IMR-90 (cell line): Measurements from ENCODE around the gene CGB7. TPM values are rescaled to one million over a fixed set of nuclear protein-coding genes. Genes with fewer than 3 reads are reported as not detected.
A peak's percentile ranks its signal among the peaks of the same experiment; 100 is the strongest.

Source experiments
- ATAC-seq: fragments of 200-7000 bp; cut with Tn5 transposase; 2 replicates; pipeline ENCODE4 v1.9.1; 2020; ENCODE audit warnings: low read depth, mild to moderate bottlenecking, moderate library complexity
- BruUV-seq: library from RNA; stranded (reverse); fragments of 400-500 nt; replicated peaks from 2 replicates; lab custom pipeline; 2021; lab: Mats Ljungman, UMichigan
- CTCF ChIA-PET: fragments of 300-600 bp; formaldehyde crosslinking; extraction: SDS; loops from one replicate; lab custom pipeline; 2021; ENCODE audit warnings: antibody characterized with exemption; lab: Yijun Ruan, JAX
- POLR2A ChIA-PET: fragments of 300-600 bp; sonication (Branson Sonifier 250); formaldehyde crosslinking; loops from one replicate; lab custom pipeline; 2022; ENCODE audit warnings: antibody characterized with exemption; ENCODE audit not compliant: unreplicated experiment; lab: Charles Lee
- DNase-seq: peaks from one replicate; pipeline ENCODE4 v3.0.0; 2013
- H2AFZ ChIP-seq: replicated peaks from 2 replicates; pipeline ENCODE3; 2013; ENCODE audit warnings: low read length, mild to moderate bottlenecking; ENCODE audit not compliant: poor library complexity
- H2AK5ac ChIP-seq: 2 replicates; pipeline ENCODE4 v1.6.1; 2013; ENCODE audit warnings: low read depth, low read length, inconsistent platforms
- H2AK9ac ChIP-seq: replicated peaks from 2 replicates; pipeline ENCODE3; 2013; ENCODE audit warnings: mild to moderate bottlenecking, low read depth, low read length, moderate library complexity; ENCODE audit not compliant: poor library complexity
- H2BK120ac ChIP-seq: 2 replicates; pipeline ENCODE4 v1.6.1; 2013; ENCODE audit warnings: low read depth, low read length, inconsistent platforms
- H2BK15ac ChIP-seq: 3 replicates; pipeline ENCODE4 v1.6.1; 2013; ENCODE audit warnings: low read depth, low read length, inconsistent platforms
- H2BK20ac ChIP-seq: 2 replicates; pipeline ENCODE4 v1.6.1; 2013; ENCODE audit warnings: low read depth, mild to moderate bottlenecking, inconsistent platforms, low read length, moderate library complexity
- H2BK5ac ChIP-seq: 2 replicates; pipeline ENCODE4 v1.6.1; 2013; ENCODE audit warnings: mild to moderate bottlenecking, low read depth, low read length, inconsistent platforms; ENCODE audit not compliant: poor library complexity, severe bottlenecking
- H3K14ac ChIP-seq: replicated peaks from 2 replicates; pipeline ENCODE4 v1.6.1; 2013; ENCODE audit warnings: low read depth, low read length, inconsistent platforms
- H3K18ac ChIP-seq: 2 replicates; pipeline ENCODE4 v1.6.1; 2013; ENCODE audit warnings: low read depth, low read length, control low read depth
- H3K23ac ChIP-seq: 2 replicates; pipeline ENCODE4 v1.6.1; 2013; ENCODE audit warnings: low read depth, low read length, inconsistent platforms
- H3K27ac ChIP-seq: 2 replicates; pipeline ENCODE4 v1.5.1; 2013; ENCODE audit warnings: mild to moderate bottlenecking, control low read depth, low read length; ENCODE audit not compliant: insufficient read depth
- H3K27me3 ChIP-seq: 2 replicates; pipeline ENCODE4 v1.6.1; 2013; ENCODE audit warnings: low read length; ENCODE audit not compliant: control insufficient read depth, insufficient read depth
- H3K36me3 ChIP-seq: 2 replicates; pipeline ENCODE4 v1.6.1; 2013; ENCODE audit warnings: low read length, mixed read lengths; ENCODE audit not compliant: control insufficient read depth, insufficient read depth
- H3K4ac ChIP-seq: 2 replicates; pipeline ENCODE4 v1.6.1; 2013; ENCODE audit warnings: low read depth, low read length, inconsistent platforms
- H3K4me1 ChIP-seq: 2 replicates; pipeline ENCODE4 v1.6.1; 2013; ENCODE audit warnings: low read length, mixed read lengths; ENCODE audit not compliant: control insufficient read depth, insufficient read depth
- H3K4me2 ChIP-seq: 2 replicates; pipeline ENCODE4 v1.6.1; 2013; ENCODE audit warnings: low read depth, mild to moderate bottlenecking, control low read depth, low read length, moderate library complexity
- H3K4me3 ChIP-seq: 2 replicates; pipeline ENCODE4 v1.5.1; 2013; ENCODE audit warnings: low read depth, mild to moderate bottlenecking, control low read depth, low read length, moderate library complexity; ENCODE audit not compliant: insufficient read depth
- H3K56ac ChIP-seq: 2 replicates; pipeline ENCODE4 v1.6.1; 2013; ENCODE audit warnings: low read length, inconsistent platforms; ENCODE audit not compliant: insufficient read depth; ENCODE audit errors: extremely low read depth
- H3K79me1 ChIP-seq, 2 experiments: 2 replicates each; pipeline ENCODE4 v1.6.1; 2013; ENCODE audit warnings: low read length in 2 of 2, inconsistent platforms in 1 of 2, low read depth in 1 of 2
- H3K9ac ChIP-seq: 2 replicates; pipeline ENCODE4 v1.6.1; 2013; ENCODE audit warnings: low read depth, low read length, control low read depth
- H3K9me1 ChIP-seq: 2 replicates; pipeline ENCODE4 v1.6.1; 2013; ENCODE audit warnings: low read length, inconsistent platforms; ENCODE audit not compliant: insufficient read depth
- H3K9me3 ChIP-seq: 2 replicates; pipeline ENCODE4 v1.6.1; 2013; ENCODE audit warnings: low read length; ENCODE audit not compliant: control insufficient read depth, insufficient read depth
- H4K20me1 ChIP-seq: 2 replicates; pipeline ENCODE4 v1.6.1; 2013; ENCODE audit warnings: low read length, inconsistent platforms; ENCODE audit not compliant: insufficient read depth
- H4K5ac ChIP-seq: 2 replicates; pipeline ENCODE4 v1.6.1; 2013; ENCODE audit warnings: mild to moderate bottlenecking, low read depth, low read length, control low read depth
- H4K8ac ChIP-seq, 2 experiments: 2 replicates each; pipeline ENCODE4 v1.6.1; 2013; ENCODE audit warnings: low read depth in 2 of 2, low read length in 2 of 2, control low read depth in 1 of 2, inconsistent platforms in 1 of 2
- H4K91ac ChIP-seq: 2 replicates; pipeline ENCODE4 v1.6.1; 2013; ENCODE audit warnings: low read depth, low read length, inconsistent platforms; ENCODE audit not compliant: insufficient read depth
- BHLHE40 ChIP-seq: fragments of 150-350 bp; IDR thresholded peaks from 2 replicates; pipeline ENCODE4 v1.6.1; 2016; ENCODE audit warnings: mild to moderate bottlenecking, low read depth, low read length
- CHD1 ChIP-seq: IDR thresholded peaks from 2 replicates; pipeline ENCODE4 v1.6.1; 2012; ENCODE audit warnings: low read depth, low read length, improper control_type of control experiment
- CTCF ChIP-seq: conservative IDR thresholded peaks from 2 replicates; pipeline ENCODE4 v1.5.1; 2012; ENCODE audit warnings: mild to moderate bottlenecking, low read depth, low read length, improper control_type of control experiment
- MAZ ChIP-seq: IDR thresholded peaks from 2 replicates; pipeline ENCODE4 v1.6.1; 2012; ENCODE audit warnings: low read depth, mild to moderate bottlenecking, low read length, improper control_type of control experiment, moderate library complexity, borderline replicate concordance
- MXI1 ChIP-seq: IDR thresholded peaks from 2 replicates; pipeline ENCODE4 v1.6.1; 2012; ENCODE audit warnings: low read depth, mild to moderate bottlenecking, low read length, moderate library complexity, borderline replicate concordance
- RCOR1 ChIP-seq: IDR thresholded peaks from 2 replicates; pipeline ENCODE4 v1.6.1; 2012; ENCODE audit warnings: mild to moderate bottlenecking, low read length, improper control_type of control experiment; ENCODE audit not compliant: insufficient replicate concordance
- SMC3 ChIP-seq: fragments of 150-350 bp; IDR thresholded peaks from 2 replicates; pipeline ENCODE4 v1.6.1; 2016; ENCODE audit warnings: low read depth, mild to moderate bottlenecking, antibody characterized with exemption, low read length, moderate library complexity
- WGBS, 2 experiments: methylation state at CpG; one replicate each; pipeline versions ENCODE4 v1.1.5 to v1.1.7; 2013; ENCODE audit warnings: missing lambda C conversion rate in 2 of 2; ENCODE audit not compliant: insufficient read length in 1 of 2; ENCODE audit errors: extremely low coverage in 2 of 2; 5-methylcytosine and 5-hydroxymethylcytosine counted together
- dilution Hi-C: fragments of 300-500 bp; cut with HindIII; formaldehyde crosslinking; loops from one replicate; pipeline ENCODE4 v1.14.3; 2018; ENCODE audit warnings: low sequenced_read_pairs; ENCODE audit not compliant: unreplicated experiment
- in situ Hi-C: fragments of 300-500 bp; cut with MboI; formaldehyde crosslinking; loops from 3 replicates; pipeline ENCODE4 v1.14.3; 2019; ENCODE audit warnings: low sequenced_read_pairs, inconsistent platforms, mixed read lengths
- intact Hi-C: fragments of 100-400 bp; cut with micrococcal nuclease; formaldehyde crosslinking; loops from 2 replicates; pipeline ENCODE4 v1.10.0; 2022
- polyA plus RNA-seq, 3 experiments: library from polyadenylated mRNA; depleted of rRNA; stranded (reverse); fragments of >200 nt; gene quantifications; 2 replicates each; pipeline ENCODE4 v1.2.3, GENCODE V29; 2012; ENCODE audit warnings: low replicate concordance in 1 of 3
- total RNA-seq: library from RNA; depleted of rRNA; stranded (reverse); fragments of >200 nt; gene quantifications from 2 replicates; pipeline ENCODE4 v1.2.3, GENCODE V29; 2012
- TF ChIP-seq, protein P1 (sequence below): fragments of 150-350 bp; IDR thresholded peaks from 2 replicates; pipeline ENCODE4 v1.6.1; 2017; ENCODE audit warnings: mild to moderate bottlenecking, antibody characterized with exemption, low read length, low read depth

CGB7 gene
- total and polyA plus RNA-seq, 2 of the 4 experiments (the other 2 are of a cell fraction) = 1.7 TPM; not detected in 1

DNA sequence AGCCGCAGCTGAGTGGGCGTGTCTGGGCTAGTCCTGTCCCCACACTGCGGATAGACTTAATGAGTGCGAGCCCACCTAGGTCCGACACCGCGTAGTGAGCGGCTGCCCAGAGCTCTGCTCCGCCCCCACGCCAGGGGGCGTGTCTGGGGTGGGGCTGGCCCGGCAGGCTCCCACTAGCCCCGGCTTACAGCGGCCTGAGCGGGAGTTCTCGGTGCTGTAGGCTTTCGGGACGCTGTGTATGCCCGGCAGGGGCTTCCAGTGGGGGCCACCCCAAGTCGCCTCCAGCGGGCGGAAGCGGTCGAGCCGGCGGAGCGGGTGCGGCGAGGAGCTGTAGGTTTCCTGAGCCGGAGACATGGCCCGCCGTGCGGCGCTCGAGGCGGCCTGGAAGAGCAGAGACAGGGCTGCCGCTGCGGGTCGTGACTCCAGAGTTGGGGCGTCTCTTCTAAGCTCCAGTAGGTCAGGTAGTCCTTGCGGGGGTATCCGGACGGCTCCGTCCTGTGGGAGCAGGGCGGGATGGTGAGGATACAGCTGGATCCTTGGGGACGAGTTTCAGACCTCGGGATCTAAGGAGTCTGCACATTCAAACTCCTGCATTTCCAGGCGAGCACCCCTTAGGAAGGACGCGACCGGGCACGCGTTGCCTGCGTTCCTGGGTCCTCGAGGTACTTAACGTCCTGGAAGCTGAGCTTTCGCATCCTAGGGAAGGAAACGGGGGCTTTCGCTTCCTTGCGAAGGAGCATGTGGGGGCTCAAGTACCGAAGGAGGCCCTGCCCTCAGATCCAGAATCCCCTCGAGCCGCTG, 1.2 kb downstream of the CGB7 start:
- peak overlapping the region; percentile 89 for H3K23ac ChIP-seq
- POLR2A ChIA-PET = no interaction called here
- H3K27me3 ChIP-seq = peaks cover 6% of the 10 kb centered on the region; the same call in 1 of the 2 replicates
- peak overlapping the region; percentile 68 for H3K14ac ChIP-seq
- H3K56ac ChIP-seq = no peak overlapping the region
- peak overlapping the region; percentile 16; the same call in 1 of the 2 replicates for H3K4ac ChIP-seq
- no peak overlapping the region for H3K18ac ChIP-seq
- 0 out of 2 replicates have a peak overlapping the region, but pooled peaks have one; percentile 34 for H2BK120ac ChIP-seq
- no peak overlapping the region for H4K5ac ChIP-seq
- no peaks in the 10 kb centered on the region for H3K36me3 ChIP-seq
- peak overlapping the region; percentile 95 for H3K4me2 ChIP-seq
- H2BK5ac ChIP-seq = no peak overlapping the region
- dilution Hi-C loops = no loop called here
- H2AK9ac ChIP-seq = no peak overlapping the region
- H3K27ac ChIP-seq = peak overlapping the region; percentile 17; the same call in 1 of the 2 replicates
- peak overlapping the region; percentile 8 for H2AK5ac ChIP-seq
- H4K91ac ChIP-seq = no peak overlapping the region; the same call in 1 of the 2 replicates
- H2BK15ac ChIP-seq = no peak overlapping the region
- DNase-seq = peak; percentile 28
- ATAC-seq = peak; percentile 90
- H3K79me1 ChIP-seq = peaks cover 0 to 5% of the 10 kb centered on the region in 2 experiments; a peak in 3 of 4 replicates
- in situ Hi-C loops = no loop called here
- no TSS peak for BruUV-seq
- no peaks in the 10 kb centered on the region for H3K9me3 ChIP-seq
- peak overlapping the region; percentile 61 for H3K4me3 ChIP-seq
- H4K8ac ChIP-seq = peak overlapping the region in 1 of 2 experiments; percentile 60; a peak in 1 of 4 replicates
- H3K9ac ChIP-seq = peak overlapping the region; percentile 39; the same call in 1 of the 2 replicates
- CTCF ChIA-PET = interaction anchor here (0.8 to 1.0 kb wide), 2 partner anchors 38 to 63 kb away, joined by 3 to 4 read pairs; partner anchors contain the start of genes GYS1 and RUVBL2
- intact Hi-C loops = loop anchor here (5.0 kb wide), 1 partner anchor 64 kb away; the partner anchor contains the start of genes GYS1 and RUVBL2
- H2AFZ ChIP-seq = peak overlapping the region; percentile 88
- H2BK20ac ChIP-seq = 0 out of 2 replicates have a peak overlapping the region, but pooled peaks have one; percentile 10
- TF ChIP-seq MXI1 (peak; percentile 31; the same call in 1 of the 2 replicates), BHLHE40 (no peak), CTCF (0 out of 2 replicates have a peak, but pooled peaks have one; percentile 22), CHD1 (no peak), RCOR1 (no peak), SMC3 (no peak), MAZ (peak; percentile 49; the same call in 1 of the 2 replicates)
- TF ChIP-seq, protein P1, sequence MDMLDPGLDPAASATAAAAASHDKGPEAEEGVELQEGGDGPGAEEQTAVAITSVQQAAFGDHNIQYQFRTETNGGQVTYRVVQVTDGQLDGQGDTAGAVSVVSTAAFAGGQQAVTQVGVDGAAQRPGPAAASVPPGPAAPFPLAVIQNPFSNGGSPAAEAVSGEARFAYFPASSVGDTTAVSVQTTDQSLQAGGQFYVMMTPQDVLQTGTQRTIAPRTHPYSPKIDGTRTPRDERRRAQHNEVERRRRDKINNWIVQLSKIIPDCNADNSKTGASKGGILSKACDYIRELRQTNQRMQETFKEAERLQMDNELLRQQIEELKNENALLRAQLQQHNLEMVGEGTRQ = no peak
- WGBS, 2 experiments = 5% methylated on average over 26 of the region's 63 CpGs; no CpG with 5 or more reads in 1 of the 2 experiments
- no peaks in the 10 kb centered on the region for H4K20me1 ChIP-seq
- H3K9me1 ChIP-seq = no peaks in the 10 kb centered on the region
- peaks cover 2% of the 10 kb centered on the region; the same call in 1 of the 2 replicates for H3K4me1 ChIP-seq
